Measurements from ENCODE around the gene CTRB1.
"Not testable (repeated sequence)": the region's sequence is repeated elsewhere in the genome, so short reads cannot be mapped to it uniquely, and the experiment has no call there.

CTRB1 gene

DNA sequence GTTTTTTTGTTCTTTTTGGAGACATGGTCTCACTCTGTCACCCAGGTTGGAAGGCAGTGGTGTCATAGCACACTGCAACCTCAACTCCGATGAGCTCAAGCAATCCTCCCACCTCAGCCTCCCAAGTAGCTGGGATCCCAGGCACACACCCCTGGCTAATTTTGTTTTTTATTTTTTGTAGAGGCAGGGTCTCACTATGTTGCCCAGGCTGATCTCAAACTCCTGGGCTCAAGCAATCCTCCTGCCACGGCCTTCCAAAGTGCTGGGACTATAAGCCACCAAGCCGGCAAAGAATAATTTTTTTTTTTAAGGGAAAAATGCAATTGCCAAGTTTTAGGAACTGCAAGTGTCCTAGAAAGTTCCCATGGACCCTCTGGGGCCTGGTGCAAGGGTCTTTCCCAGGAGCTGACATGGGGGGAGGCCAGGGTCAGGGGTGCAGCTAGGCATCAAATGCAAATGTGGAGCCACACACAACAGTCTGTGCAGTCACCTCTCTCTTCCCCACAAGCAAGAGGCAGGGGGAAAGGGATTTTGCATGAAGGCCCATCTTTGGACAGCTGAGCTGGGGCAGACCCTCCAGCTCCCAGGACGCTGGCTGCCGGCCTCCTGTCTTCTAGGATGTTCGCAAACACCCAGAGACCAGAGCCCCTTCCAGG lies 52.8 kb downstream of the CTRB1 start:
- DNase-seq (ENCODE audit: low spot score), result no peak

DNA sequence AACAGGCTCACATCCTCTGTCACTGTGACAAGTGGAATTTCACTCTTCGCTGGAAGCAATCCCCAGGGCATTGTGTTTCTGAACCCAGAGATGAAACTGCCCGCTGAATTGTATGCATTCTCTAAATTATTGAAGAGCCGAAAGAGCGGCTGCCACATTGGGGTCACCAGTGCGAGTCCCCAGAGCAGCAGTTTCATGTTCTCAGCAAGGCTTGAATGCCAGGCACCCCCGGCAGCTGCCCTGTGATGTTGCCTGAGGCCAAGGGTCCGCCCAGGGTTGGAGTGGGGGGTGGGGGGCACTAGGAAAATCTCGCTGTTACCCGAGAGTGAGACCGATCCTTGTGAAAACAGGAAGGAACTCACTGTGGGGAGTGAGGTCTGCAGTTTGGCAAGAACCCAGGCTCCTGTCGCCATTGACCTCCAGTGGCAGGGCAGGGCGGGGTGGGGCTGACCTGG lies 53.3 kb downstream of the CTRB1 start:
- no peak for DNase-seq (ENCODE audit: low spot score)

DNA sequence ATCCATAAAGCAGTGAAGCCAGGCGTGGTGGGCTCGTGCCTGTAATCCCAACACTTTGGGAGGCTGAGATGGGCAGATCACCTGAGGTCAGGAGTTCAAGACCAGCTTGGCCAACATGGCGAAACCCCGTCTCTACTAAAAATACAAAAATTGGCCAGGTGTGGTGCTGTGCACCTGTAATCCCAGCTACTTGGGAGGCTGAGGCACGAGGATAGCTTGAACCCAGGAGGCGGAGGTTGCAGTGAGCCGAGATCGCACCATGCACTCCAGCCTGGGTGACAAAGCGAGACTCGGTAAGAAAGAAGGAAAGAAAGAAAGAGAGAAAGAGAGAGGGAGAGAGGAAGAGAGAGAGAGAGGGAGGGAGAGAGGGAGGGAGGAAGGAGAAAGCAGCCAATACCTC lies 53.8 kb downstream of the CTRB1 start:
- DNase-seq (ENCODE audit: low spot score), result not testable (repeated sequence)

DNA sequence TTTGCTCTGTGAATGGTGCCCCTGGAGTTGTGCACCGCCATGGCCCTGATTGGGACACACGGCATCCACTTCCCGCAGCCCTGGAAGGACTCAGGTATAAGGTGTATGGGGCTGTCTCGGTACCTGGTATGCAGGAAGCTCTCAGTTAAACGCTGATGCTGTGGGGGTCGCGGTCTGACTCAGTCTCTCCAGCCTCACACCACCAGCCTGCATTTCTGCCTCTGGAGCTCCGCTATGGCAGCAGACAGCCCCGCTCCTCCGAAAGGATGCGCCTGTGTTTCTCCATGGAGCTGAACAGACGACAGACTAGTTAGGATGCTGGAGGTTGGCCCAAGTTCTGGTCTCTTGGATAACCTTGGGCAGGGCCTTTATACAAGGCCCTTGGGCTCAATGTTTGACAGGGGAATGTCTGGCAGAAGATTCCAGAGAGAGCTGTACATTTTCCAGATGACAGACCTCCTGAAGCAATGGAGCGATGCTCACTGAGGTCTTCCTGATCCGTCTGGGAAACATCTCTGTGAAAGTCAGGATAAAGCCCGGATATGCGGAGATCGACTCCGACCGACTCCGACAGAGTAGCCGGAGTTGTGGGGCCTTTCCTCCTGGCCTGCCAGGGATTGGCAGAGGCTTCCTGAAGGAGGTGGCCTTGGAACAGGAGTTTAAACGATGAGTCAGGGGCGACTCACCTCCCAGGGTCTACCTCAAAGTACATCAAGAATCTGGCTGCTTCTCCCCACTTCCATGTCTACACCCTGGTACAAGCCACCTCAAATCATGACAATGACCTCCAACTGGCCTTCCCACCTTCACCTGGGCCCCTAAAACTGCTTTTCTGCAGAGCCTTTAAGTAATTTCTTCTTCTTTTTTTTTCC lies 54.5 kb downstream of the CTRB1 start:
- no peak for DNase-seq (ENCODE audit: low spot score)

Measured in COLO829 (cell line).